ENCODE results near the gene RTKN2.

DNA sequence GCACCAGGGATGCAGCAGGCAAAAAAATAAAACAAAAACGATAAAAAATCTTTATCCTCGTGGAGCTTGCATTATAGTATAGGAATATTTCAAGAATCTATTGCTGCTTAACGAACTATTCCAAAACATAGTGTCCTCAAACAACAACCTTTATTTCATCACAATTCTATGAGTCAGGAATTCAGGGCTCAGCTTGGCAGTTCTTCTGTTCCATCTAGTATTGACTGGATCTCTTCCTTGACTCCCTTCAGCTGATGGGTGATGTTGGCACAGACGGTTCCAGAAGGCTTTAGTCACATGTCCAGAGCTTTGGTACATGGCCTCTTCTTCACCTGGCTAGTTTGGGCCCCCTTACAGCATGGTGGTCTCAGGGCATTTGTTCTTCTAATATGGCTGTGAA, 88.0 kb downstream of the RTKN2 start:
- TF ChIP-seq, protein P1, sequence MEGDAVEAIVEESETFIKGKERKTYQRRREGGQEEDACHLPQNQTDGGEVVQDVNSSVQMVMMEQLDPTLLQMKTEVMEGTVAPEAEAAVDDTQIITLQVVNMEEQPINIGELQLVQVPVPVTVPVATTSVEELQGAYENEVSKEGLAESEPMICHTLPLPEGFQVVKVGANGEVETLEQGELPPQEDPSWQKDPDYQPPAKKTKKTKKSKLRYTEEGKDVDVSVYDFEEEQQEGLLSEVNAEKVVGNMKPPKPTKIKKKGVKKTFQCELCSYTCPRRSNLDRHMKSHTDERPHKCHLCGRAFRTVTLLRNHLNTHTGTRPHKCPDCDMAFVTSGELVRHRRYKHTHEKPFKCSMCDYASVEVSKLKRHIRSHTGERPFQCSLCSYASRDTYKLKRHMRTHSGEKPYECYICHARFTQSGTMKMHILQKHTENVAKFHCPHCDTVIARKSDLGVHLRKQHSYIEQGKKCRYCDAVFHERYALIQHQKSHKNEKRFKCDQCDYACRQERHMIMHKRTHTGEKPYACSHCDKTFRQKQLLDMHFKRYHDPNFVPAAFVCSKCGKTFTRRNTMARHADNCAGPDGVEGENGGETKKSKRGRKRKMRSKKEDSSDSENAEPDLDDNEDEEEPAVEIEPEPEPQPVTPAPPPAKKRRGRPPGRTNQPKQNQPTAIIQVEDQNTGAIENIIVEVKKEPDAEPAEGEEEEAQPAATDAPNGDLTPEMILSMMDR (IDR thresholded peaks at IDR 0.05) = no peak
- TF ChIP-seq POLR2A (IDR thresholded peaks at IDR 0.05) = no peak
